K562 (cell line): Measurements from ENCODE around the gene TAOK2. TPM values are rescaled to one million over a fixed set of nuclear protein-coding genes. Genes with fewer than 3 reads are reported as not detected.

Experiments
- ATAC-seq: fragments of 200-7000 bp; cut with Tn5 transposase; 3 replicates; pipeline ENCODE4 v1.9.1; 2020; ENCODE audit warnings: moderate library complexity
- BruUV-seq: library from RNA; stranded (reverse); fragments of 400-500 nt; replicated peaks from 2 replicates; lab custom pipeline; 2021; lab: Mats Ljungman, UMichigan
- CTCF ChIA-PET: fragments of 300-600 bp; formaldehyde crosslinking; extraction: SDS; loops from one replicate; lab custom pipeline; 2021; ENCODE audit warnings: low intra/inter-chr PET ratio; lab: Yijun Ruan, JAX
- POLR2A ChIA-PET: fragments of 300-600, 350-650 bp; sonication (Branson Sonifier 250); formaldehyde crosslinking; extraction: SDS; loops from one replicate; lab custom pipeline; 2021; ENCODE audit warnings: antibody characterized with exemption, inconsistent platforms; lab: Yijun Ruan, JAX
- DNase-seq, 4 experiments: peaks; one replicate each; pipeline versions ENCODE4 v3.0.0 to v3.0.0-alpha.2; 2011 to 2018; ENCODE audit warnings: low spot score in 3 of 4, mixed read lengths in 3 of 4; ENCODE audit errors: extremely low read depth in 1 of 4
- FAIRE-seq: peaks from 2 replicates; lab custom pipeline; 2011; peaks lifted over from hg19 to GRCh38; lab: Jason Lieb, UNC
- H2AFZ ChIP-seq: 2 replicates; pipeline ENCODE4 v1.6.0; 2011; ENCODE audit warnings: low read depth, low read length, control low read depth, inconsistent platforms
- H3K27ac ChIP-seq: fragments of 200-600 bp; 3 replicates; pipeline ENCODE4 v1.8.0; 2011; ENCODE audit warnings: low read depth, mild to moderate bottlenecking, control low read depth, inconsistent platforms, low read length, moderate library complexity, mixed read lengths; ENCODE audit errors: extremely low read depth
- H3K27me3 ChIP-seq, 2 experiments: fragments of 300-600 bp in 1 of 2; 2 replicates in 1 of 2; 3 replicates in 1 of 2; pipeline versions ENCODE4 v1.6.0 to v1.8.0; 2011; ENCODE audit warnings: inconsistent platforms in 2 of 2, low read length in 2 of 2, mild to moderate bottlenecking in 1 of 2, mixed read lengths in 1 of 2, moderate library complexity in 1 of 2; ENCODE audit not compliant: control insufficient read depth in 2 of 2, insufficient read depth in 2 of 2
- H3K36me3 ChIP-seq: fragments of 300-600 bp; 3 replicates; pipeline ENCODE4 v1.8.0; 2011; ENCODE audit warnings: mild to moderate bottlenecking, low read length, inconsistent platforms; ENCODE audit not compliant: control insufficient read depth, insufficient read depth
- H3K4me1 ChIP-seq, 2 experiments: fragments of 200-600 bp in 1 of 2; replicated peaks in 1 of 2; 2 replicates in 1 of 2; 3 replicates in 1 of 2; pipeline versions ENCODE4 v1.5.1 to v1.8.0; 2011; ENCODE audit warnings: inconsistent platforms in 2 of 2, low read length in 2 of 2, mild to moderate bottlenecking in 1 of 2, mixed read lengths in 1 of 2, moderate library complexity in 1 of 2; ENCODE audit not compliant: control insufficient read depth in 2 of 2, insufficient read depth in 2 of 2
- H3K4me2 ChIP-seq: 2 replicates; pipeline ENCODE4 v1.6.1; 2011; ENCODE audit warnings: low read length, control low read depth, inconsistent platforms, mixed read lengths; ENCODE audit not compliant: insufficient read depth
- H3K4me3 ChIP-seq: fragments of 200-600 bp; sonication (generic), shearing (Covaris generic); 2 replicates; pipeline ENCODE4 v1.5.1; 2016; ENCODE audit warnings: control low read depth, inconsistent platforms
- H3K79me2 ChIP-seq: fragments of 200-600 bp; 3 replicates; pipeline ENCODE4 v1.8.0; 2011; ENCODE audit warnings: low read length, inconsistent platforms; ENCODE audit not compliant: control insufficient read depth, insufficient read depth
- H3K9ac ChIP-seq, 2 experiments: 2 replicates each; pipeline versions ENCODE4 v1.6.0 to v1.6.1; 2011; ENCODE audit warnings: low read depth in 2 of 2, low read length in 2 of 2, control low read depth in 1 of 2, inconsistent platforms in 1 of 2, mild to moderate bottlenecking in 1 of 2, mixed read lengths in 1 of 2; ENCODE audit not compliant: insufficient read depth in 1 of 2
- H3K9me1 ChIP-seq: one replicate; pipeline ENCODE4 v1.6.0; 2011; ENCODE audit warnings: inconsistent platforms, mild to moderate bottlenecking, low read length, moderate library complexity; ENCODE audit not compliant: control insufficient read depth, insufficient read depth
- H3K9me3 ChIP-seq: replicated peaks from 2 replicates; pipeline ENCODE4 v1.5.1; 2011; ENCODE audit warnings: low read depth, low read length, inconsistent platforms; ENCODE audit not compliant: control insufficient read depth, insufficient read depth
- H4K20me1 ChIP-seq: replicated peaks from 2 replicates; pipeline ENCODE4 v1.6.1; 2011; ENCODE audit warnings: low read length, inconsistent platforms, mixed read lengths; ENCODE audit not compliant: control insufficient read depth, insufficient read depth
- CBX5 ChIP-seq: IDR thresholded peaks from 2 replicates; pipeline ENCODE4 v1.6.1; 2014; ENCODE audit warnings: low read depth, borderline replicate concordance
- LCOR ChIP-seq: sonication (generic); formaldehyde crosslinking; IDR thresholded peaks from 2 replicates; pipeline ENCODE4 v1.8.0; 2022; ENCODE audit warnings: mild to moderate bottlenecking, missing genetic modification reagents
- NEUROD1 ChIP-seq: fragments of 150-350 bp; IDR thresholded peaks from 2 replicates; pipeline ENCODE4 v1.6.1; 2014; ENCODE audit warnings: borderline replicate concordance, low read length, low read depth; ENCODE audit not compliant: partially characterized antibody
- NR2F6 ChIP-seq: fragments of 450-650 bp; formaldehyde crosslinking; IDR thresholded peaks from 2 replicates; pipeline ENCODE4 v1.4.0; 2020; ENCODE audit warnings: mild to moderate bottlenecking
- POLR2G ChIP-seq: fragments of 200-400 bp; formaldehyde crosslinking; IDR thresholded peaks from 2 replicates; pipeline ENCODE4 v1.6.1; 2017; ENCODE audit warnings: low read depth, mild to moderate bottlenecking, antibody characterized with exemption, low read length, moderate library complexity
- RBFOX2 ChIP-seq: fragments of 200-400 bp; formaldehyde crosslinking; IDR thresholded peaks from 2 replicates; pipeline ENCODE4 v1.6.1; 2017; ENCODE audit warnings: low read depth, mild to moderate bottlenecking, low read length, moderate library complexity
- RBM22 ChIP-seq: fragments of 200-400 bp; formaldehyde crosslinking; IDR thresholded peaks from 2 replicates; pipeline ENCODE4 v1.6.1; 2018; ENCODE audit warnings: low read length, low read depth; ENCODE audit not compliant: poor library complexity, severe bottlenecking
- SIX5 ChIP-seq, 2 experiments: IDR thresholded peaks; 2 replicates each; pipeline ENCODE4 v1.6.1; 2011; ENCODE audit warnings: low read length in 2 of 2, borderline replicate concordance in 1 of 2, low read depth in 1 of 2, mild to moderate bottlenecking in 1 of 2, moderate library complexity in 1 of 2; ENCODE audit not compliant: insufficient read depth in 1 of 2
- SMAD2 ChIP-seq: fragments of 150-350 bp; IDR thresholded peaks from 2 replicates; pipeline ENCODE4 v1.6.1; 2014; ENCODE audit warnings: low read depth, mild to moderate bottlenecking, low read length
- THRAP3 ChIP-seq: fragments of 450-650 bp; IDR thresholded peaks from 2 replicates; pipeline ENCODE4 v1.6.1; 2016; ENCODE audit warnings: mild to moderate bottlenecking, inconsistent platforms, borderline replicate concordance
- ZKSCAN1 ChIP-seq: fragments of 150-350 bp; IDR thresholded peaks from 2 replicates; pipeline ENCODE4 v1.6.1; 2016; ENCODE audit warnings: low read depth, low read length
- ZNF212 ChIP-seq: fragments of 450-650 bp; formaldehyde crosslinking; IDR thresholded peaks from 2 replicates; pipeline ENCODE4 v1.4.0; 2020; ENCODE audit warnings: mild to moderate bottlenecking
- ZNF766 ChIP-seq: fragments of 200-800 bp; sonication (Bioruptor generic); conservative IDR thresholded peaks from 2 replicates; pipeline ENCODE4 v1.6.1; 2016; ENCODE audit warnings: missing genetic modification characterization, missing compliant biosample characterization
- WGBS: fragments of 100-300 bp; shearing (Covaris generic); methylation state at CpG from one replicate; pipeline ENCODE4 v1.1.6; 2016; ENCODE audit warnings: low coverage, mixed read lengths; ENCODE audit not compliant: insufficient coverage; ENCODE audit errors: missing lambda C conversion rate; 5-methylcytosine and 5-hydroxymethylcytosine counted together
- in situ Hi-C: fragments of 300-500 bp; cut with MboI; formaldehyde crosslinking; loops from 4 replicates; pipeline ENCODE4 v1.15.0; 2018; ENCODE audit warnings: inconsistent platforms, mixed read lengths
- intact Hi-C: fragments of 100-400 bp; cut with micrococcal nuclease; formaldehyde crosslinking; loops from 2 replicates; pipeline ENCODE4 v1.14.2; 2022
- polyA plus RNA-seq, 8 experiments: library from polyadenylated mRNA; depleted of rRNA in 4 of 8; stranded (reverse) in 5 of 8; unstranded in 3 of 8; fragments of >200 nt; fragmentation: Nextera tagmentation in 2 of 8; fragmentation: Illumina TruSeq in 1 of 8; extraction: Ambion mirVana in 2 of 8; extraction: Trizol in 1 of 8; gene quantifications; 2 replicates each; pipeline versions ENCODE4 v1.2.1 to v1.2.3, GENCODE V29; 2011 to 2014; ENCODE audit warnings: inconsistent platforms in 1 of 8, missing spikeins in 1 of 8
- total RNA-seq, 7 experiments: library from RNA; depleted of rRNA in 6 of 7; stranded (reverse); fragments of >200 nt in 6 of 7; fragmentation: Illumina TruSeq in 2 of 7; extraction: Trizol in 2 of 7; gene quantifications; 2 replicates each; pipeline versions ENCODE4 v1.2.1 to v1.2.3, GENCODE V29; 2011 to 2021; ENCODE audit warnings: low replicate concordance in 1 of 7
- TF ChIP-seq, protein P1 (sequence below): fragments of 450-650 bp; formaldehyde crosslinking; IDR thresholded peaks from 2 replicates; pipeline ENCODE4 v1.4.0; 2022; ENCODE audit warnings: missing genetic modification characterization

Gene TAOK2
- total and polyA plus RNA-seq, 9 of the 15 experiments (the other 6 are each of a cell fraction or from before 2014, with no cell fraction given) = 0.10 to 41.8 (median 13.7) TPM

DNA sequence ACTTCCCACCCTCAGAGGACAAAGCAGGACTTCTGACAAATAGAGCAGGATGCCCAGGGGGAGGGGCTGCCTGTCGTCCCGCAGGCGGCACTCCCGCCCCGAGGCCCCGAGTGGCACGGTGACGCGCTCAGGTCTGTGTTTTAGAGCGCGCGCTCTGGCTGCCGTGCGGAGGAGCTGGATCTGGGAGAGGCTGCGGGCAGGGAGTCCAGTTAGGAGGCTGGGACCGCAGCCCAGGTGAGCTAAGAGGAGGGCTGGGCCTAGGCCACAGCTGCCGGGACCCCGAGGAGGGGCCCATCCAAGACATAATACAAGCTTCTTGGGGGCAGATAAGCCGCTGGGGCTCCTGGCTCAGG is 30.7 kb downstream of the TAOK2 start:
- Histone ChIP-seq H3K4me3 (no peak overlapping the region), H3K27ac (no peak overlapping the region), H3K9me1 (no peaks in the 10 kb centered on the region), H3K4me1 (peaks cover 0 to 59% of the 10 kb centered on the region in 2 experiments; a peak in 2 of 5 replicates), H3K4me2 (no peak overlapping the region), H3K9ac (0 out of 4 replicates have a peak overlapping the region, but pooled peaks of 1 of the 2 experiments have one; percentile 64), H3K9me3 (no peaks in the 10 kb centered on the region), H3K27me3 (peaks cover 0 to 4% of the 10 kb centered on the region in 2 experiments; a peak in 1 of 5 replicates), H3K79me2 (no peaks in the 10 kb centered on the region), H2AFZ (no peak overlapping the region), H4K20me1 (peaks cover 5% of the 10 kb centered on the region; the same call in 1 of the 2 replicates), H3K36me3 (peaks cover 12% of the 10 kb centered on the region; the same call in 1 of the 3 replicates)
- DNase-seq (no peak), FAIRE-seq (no peak), ATAC-seq (no peak)
- CTCF ChIA-PET = interaction anchor here (1.1 kb wide), 1 partner anchor 141 kb away, joined by 5 read pairs; the partner anchor contains the start of gene CDIPT
- BruUV-seq = no TSS peak
- in situ Hi-C loops (no loop called here), intact Hi-C loops (no loop called here)
- TF ChIP-seq LCOR (CRISPR knock-in tag) (no peak), RBM22 (no peak), ZKSCAN1 (no peak), CBX5 (no peak), RBFOX2 (peak; percentile 48), NEUROD1 (no peak), SMAD2 (no peak), ZNF212 (no peak), NR2F6 (CRISPR knock-in tag) (no peak), SIX5 (IDR thresholded peaks at IDR 0.05; ENCODE audit: borderline replicate concordance in 1 of 2, insufficient read depth in 1 of 2, low read depth in 1 of 2, low read length in 2 of 2) (no peak), THRAP3 (no peak), POLR2G (peak; percentile 68; the same call in 1 of the 2 replicates), ZNF766 (CRISPR knock-in tag) (no peak)
- TF ChIP-seq, protein P1, sequence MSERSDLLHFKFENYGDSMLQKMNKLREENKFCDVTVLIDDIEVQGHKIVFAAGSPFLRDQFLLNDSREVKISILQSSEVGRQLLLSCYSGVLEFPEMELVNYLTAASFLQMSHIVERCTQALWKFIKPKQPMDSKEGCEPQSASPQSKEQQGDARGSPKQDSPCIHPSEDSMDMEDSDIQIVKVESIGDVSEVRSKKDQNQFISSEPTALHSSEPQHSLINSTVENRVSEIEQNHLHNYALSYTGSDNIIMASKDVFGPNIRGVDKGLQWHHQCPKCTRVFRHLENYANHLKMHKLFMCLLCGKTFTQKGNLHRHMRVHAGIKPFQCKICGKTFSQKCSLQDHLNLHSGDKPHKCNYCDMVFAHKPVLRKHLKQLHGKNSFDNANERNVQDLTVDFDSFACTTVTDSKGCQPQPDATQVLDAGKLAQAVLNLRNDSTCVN = no peak
- WGBS = 77% methylated on average over 13 of the region's 19 CpGs
- POLR2A ChIA-PET = interaction anchor here (0.7 to 1.0 kb wide), 2 partner anchors 19 to 142 kb away, joined by 3 read pairs; partner anchors contain the start of gene CDIPT
